Thoracic aorta (tissue), 2 donors: Measurements from ENCODE around the gene VPS35. TPM values are rescaled to one million over a fixed set of nuclear protein-coding genes. Genes with fewer than 3 reads are reported as not detected.

Source experiments
- ATAC-seq: fragments of 150-250 bp; one replicate; pipeline ENCODE4 v1.8.0; 2017; ENCODE audit warnings: low read depth; ENCODE audit not compliant: insufficient number of reproducible peaks, low FRiP score
- DNase-seq: peaks from one replicate; pipeline ENCODE4 v3.0.0-alpha.2; 2020; ENCODE audit warnings: low spot score
- H3K27ac ChIP-seq, 2 donors: fragments of 200-600 bp; sonication (generic); 1 replicate in 1 of 2; 2 replicates in 1 of 2; pipeline ENCODE4 v1.5.1; 2016; ENCODE audit warnings: mild to moderate bottlenecking in 2 of 2, moderate library complexity in 2 of 2
- H3K27me3 ChIP-seq: fragments of 200-600 bp; sonication (generic); replicated peaks from 2 replicates; pipeline ENCODE4 v1.6.0; 2016; ENCODE audit warnings: mild to moderate bottlenecking; ENCODE audit not compliant: insufficient read depth
- H3K36me3 ChIP-seq: fragments of 200-600 bp; sonication (generic); one replicate; pipeline ENCODE4 v1.5.1; 2016
- H3K4me1 ChIP-seq, 2 donors: fragments of 200-600 bp; sonication (generic); 1 replicate in 1 of 2; 2 replicates in 1 of 2; pipeline versions ENCODE4 v1.5.1 to v1.6.0; 2016; ENCODE audit warnings: low read depth in 2 of 2, mild to moderate bottlenecking in 1 of 2; ENCODE audit not compliant: control insufficient read depth in 1 of 2
- H3K4me3 ChIP-seq: fragments of 200-600 bp; sonication (generic); 2 replicates; pipeline ENCODE4 v1.5.1; 2016; ENCODE audit warnings: mild to moderate bottlenecking
- H3K9me3 ChIP-seq: fragments of 200-600 bp; sonication (generic); 2 replicates; pipeline ENCODE4 v1.5.1; 2016
- CTCF ChIP-seq: fragments of 200-600 bp; sonication (generic); IDR thresholded peaks from one replicate; pipeline ENCODE4 v1.5.1; 2019; ENCODE audit warnings: antibody characterized with exemption
- total RNA-seq, 2 donors: library from RNA; depleted of rRNA; stranded (reverse); fragments of >200 nt; gene quantifications; one replicate each; pipeline versions ENCODE4 v1.1.0 to v1.2.3, GENCODE V29; 2016

VPS35 gene
- 10 to 100 TPM; 32.9 to 69.9 TPM for total RNA-seq

- ATAC-seq (peak; percentile 100), DNase-seq (peak; percentile 99)
- no peaks in the 10 kb centered on the region for H3K27me3 ChIP-seq
Measured at GRCh38 chr16:46688654-46689364, at the start of gene VPS35. TSS of gene VPS35 (minus strand) at chr16:46689178. CDS start at chr16:46689133, 45 bp downstream.

GRCh38 chr16:46737621-46738214, 48.7 kb upstream of the VPS35 start:
- Histone ChIP-seq H3K36me3 (no peaks in the 10 kb centered on the region), H3K27ac (no peak overlapping the region)
- TF ChIP-seq CTCF = no peak

More at GRCh38 chr16:46688654-46689364, at the start of gene VPS35:
- Histone ChIP-seq H3K27ac (peak within 1 kb of the TSS; percentile 95 to 96), H3K4me3 (peak within 1 kb of the TSS; percentile 76), H3K9me3 (no peaks in the 10 kb centered on the region), H3K4me1 (peaks cover 20 to 32% of the 10 kb centered on the region in 2 donors), H3K36me3 (no peaks in the 10 kb centered on the region)
- no peak for TF ChIP-seq CTCF

GRCh38 chr16:46736695-46737094, 47.7 kb upstream of the VPS35 start:
- no peak overlapping the region for H3K27ac ChIP-seq
- no peak for TF ChIP-seq CTCF
- no peak overlapping the region for H3K4me3 ChIP-seq
- no peaks in the 10 kb centered on the region for H3K27me3 ChIP-seq
- no peaks in the 10 kb centered on the region for H3K9me3 ChIP-seq
- no peak for ATAC-seq
- H3K4me1 ChIP-seq = no peaks in the 10 kb centered on the region
- H3K36me3 ChIP-seq = no peaks in the 10 kb centered on the region
- no peak for DNase-seq

More at GRCh38 chr16:46737621-46738214, 48.7 kb upstream of the VPS35 start:
- no peaks in the 10 kb centered on the region for H3K9me3 ChIP-seq
- no peak for DNase-seq
- no peaks in the 10 kb centered on the region for H3K27me3 ChIP-seq
- H3K4me1 ChIP-seq = no peaks in the 10 kb centered on the region
- no peak overlapping the region for H3K4me3 ChIP-seq
- no peak for ATAC-seq

- Histone ChIP-seq H3K27me3 (no peaks in the 10 kb centered on the region), H3K36me3 (no peaks in the 10 kb centered on the region), H3K4me3 (no peak overlapping the region), H3K4me1 (no peaks in the 10 kb centered on the region), H3K27ac (no peak overlapping the region), H3K9me3 (no peaks in the 10 kb centered on the region)
- ATAC-seq = no peak
- no peak for DNase-seq
- TF ChIP-seq CTCF = no peak
Measured at GRCh38 chr16:46733319-46733830, 44.4 kb upstream of the VPS35 start.

GRCh38 chr16:46732561-46732960, 43.6 kb upstream of the VPS35 start:
- H3K27me3 ChIP-seq = no peaks in the 10 kb centered on the region
- no peak for TF ChIP-seq CTCF
- no peaks in the 10 kb centered on the region for H3K36me3 ChIP-seq
- DNase-seq (no peak), ATAC-seq (no peak)
- H3K4me3 ChIP-seq = no peak overlapping the region
- H3K27ac ChIP-seq = no peak overlapping the region
- no peaks in the 10 kb centered on the region for H3K9me3 ChIP-seq
- no peaks in the 10 kb centered on the region for H3K4me1 ChIP-seq
